Lung (tissue), 12 donors: ENCODE results near the gene C1QTNF5. TPM values are rescaled to one million over a fixed set of nuclear protein-coding genes. Genes with fewer than 3 reads are reported as not detected.

Experiments used
- ATAC-seq: fragments of 200-7000 bp; cut with Tn5 transposase; one replicate; pipeline ENCODE4 v1.9.1; 2020; ENCODE audit warnings: moderate number of reproducible peaks; ENCODE audit not compliant: insufficient read depth, low FRiP score
- DNase-seq, 3 donors: peaks; one replicate each; pipeline ENCODE4 v3.0.0-alpha.2; 2013 to 2017
- H3K27ac ChIP-seq, 2 donors: one replicate each; pipeline ENCODE4 v1.5.1; 2013; ENCODE audit warnings: mild to moderate bottlenecking in 2 of 2, moderate library complexity in 2 of 2, control low read depth in 1 of 2, inconsistent platforms in 1 of 2, low read depth in 1 of 2, low read length in 1 of 2
- H3K27me3 ChIP-seq, 3 donors: one replicate each; pipeline ENCODE4 v1.5.1; 2013; ENCODE audit warnings: low read length in 2 of 3; ENCODE audit not compliant: control insufficient read depth in 3 of 3, insufficient read depth in 3 of 3
- H3K36me3 ChIP-seq, 4 donors: one replicate each; pipeline ENCODE4 v1.5.1; 2013; ENCODE audit warnings: low read length in 4 of 4, mild to moderate bottlenecking in 1 of 4, moderate library complexity in 1 of 4; ENCODE audit not compliant: control insufficient read depth in 4 of 4, insufficient read depth in 4 of 4
- H3K4me1 ChIP-seq, 5 donors: one replicate each; pipeline ENCODE4 v1.5.1; 2013; ENCODE audit warnings: low read length in 5 of 5, mild to moderate bottlenecking in 2 of 5, moderate library complexity in 1 of 5; ENCODE audit not compliant: control insufficient read depth in 5 of 5, insufficient read depth in 5 of 5
- H3K4me3 ChIP-seq: one replicate; pipeline ENCODE4 v1.5.1; 2013; ENCODE audit warnings: mild to moderate bottlenecking, control low read depth, moderate library complexity
- H3K9ac ChIP-seq, 2 donors: one replicate each; pipeline ENCODE4 v1.5.1; 2013; ENCODE audit warnings: low read length in 2 of 2, control low read depth in 1 of 2; ENCODE audit not compliant: insufficient read depth in 1 of 2
- H3K9me3 ChIP-seq, 4 donors: one replicate each; pipeline ENCODE4 v1.5.1; 2013; ENCODE audit warnings: low read length in 3 of 4, mild to moderate bottlenecking in 1 of 4, moderate library complexity in 1 of 4; ENCODE audit not compliant: control insufficient read depth in 4 of 4, insufficient read depth in 3 of 4
- CTCF ChIP-seq: IDR thresholded peaks from 2 replicates; pipeline ENCODE4 v1.5.1; 2012; ENCODE audit warnings: mild to moderate bottlenecking; ENCODE audit errors: control extremely low read depth, extremely low read depth
- WGBS, 2 donors: extraction: QIAGEN DNeasy Blood & Tissue Kit; methylation state at CpG; one replicate each; pipeline ENCODE4 v1.1.7; 2013; 5-methylcytosine and 5-hydroxymethylcytosine counted together
- polyA plus RNA-seq, 2 donors: library from polyadenylated mRNA; stranded (reverse); fragments of 200-250 nt; gene quantifications; one replicate each; pipeline ENCODE4 v1.2.1, GENCODE V29; 2013
- total RNA-seq, 2 donors: library from RNA; depleted of rRNA in 1 of 2; stranded (reverse); fragments of >200 nt in 1 of 2; gene quantifications; one replicate each; pipeline ENCODE4 v1.2.1, GENCODE V29; 2014 to 2021
- donor health status: control.
- donor health status: control.
- donor health status: Bipolar disorder and iron deficiency.
- donor health status: healthy.
- donor health status: DM: yes; HTN: yes; CAD: no.

The C1QTNF5 gene
- total and polyA plus RNA-seq, 4 donors, result 20.2 to 34.9 (median 28.3) TPM

DNA sequence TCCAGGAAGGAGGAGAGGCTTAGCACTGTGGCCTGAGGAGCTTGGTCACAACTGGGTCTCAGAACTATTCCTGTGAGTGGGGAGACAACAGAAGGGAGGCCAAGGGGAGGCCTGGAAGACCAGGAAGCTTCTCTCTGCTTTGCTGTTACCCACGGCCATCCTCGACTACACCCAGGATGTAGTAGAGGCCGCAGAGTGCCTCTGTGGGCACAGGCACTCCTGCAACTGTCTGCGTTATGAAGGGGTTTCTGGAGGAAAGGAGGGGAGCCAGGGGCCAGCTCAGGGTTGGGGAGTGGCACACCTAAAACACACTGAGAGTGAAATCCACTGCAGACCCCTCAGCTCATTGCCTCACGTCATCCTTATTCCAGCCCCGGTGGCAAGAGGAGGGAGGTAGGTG, 9.6 kb upstream of the C1QTNF5 start:
- DNase-seq, result no peak

DNA sequence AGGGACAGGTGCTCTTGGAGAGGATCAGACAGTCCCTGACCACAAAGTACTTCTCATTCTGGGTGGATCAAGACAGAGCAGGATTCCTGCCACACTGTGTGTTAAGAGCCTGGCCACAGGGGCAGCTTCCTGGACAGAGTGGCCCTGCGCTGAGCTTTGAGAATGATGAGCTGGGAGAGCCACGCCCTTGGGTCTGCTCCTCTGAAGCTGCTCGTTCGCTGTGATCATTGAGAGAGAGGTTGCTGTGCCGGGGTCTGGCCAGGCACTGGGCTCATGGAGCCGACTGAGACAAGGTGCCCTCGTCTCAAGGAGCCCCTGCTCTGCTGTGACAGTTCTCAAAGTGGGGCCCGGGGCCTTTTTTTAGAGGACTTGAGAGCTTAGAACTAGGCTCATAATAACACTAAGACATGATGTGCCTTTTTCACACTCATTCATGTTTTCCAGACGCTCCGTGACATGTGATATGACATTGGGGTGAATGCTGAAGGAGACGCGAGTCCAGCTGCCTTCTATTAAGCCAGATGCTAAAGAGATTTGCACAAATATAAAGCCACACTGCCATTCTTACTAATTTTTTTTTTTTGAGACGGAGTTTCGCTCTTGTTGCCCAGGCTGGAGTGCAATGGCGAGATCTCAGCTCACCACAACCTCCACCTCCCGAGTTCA, 7.4 kb upstream of the C1QTNF5 start:
- Histone ChIP-seq H3K4me1 (peaks cover 0 to 4% (median 2%) of the 10 kb centered on the region in 5 donors), H3K9me3 (no peaks in the 10 kb centered on the region), H3K27ac (no peak overlapping the region), H3K36me3 (no peaks in the 10 kb centered on the region), H3K9ac (no peak overlapping the region), H3K4me3 (no peak overlapping the region), H3K27me3 (peaks cover 0 to 6% (median 0%) of the 10 kb centered on the region in 3 donors)
- ATAC-seq, result no peak
- no peak for TF ChIP-seq CTCF
- WGBS, 2 donors, result 77% methylated on average over 16 of the region's 16 CpGs
- DNase-seq, result no peak

More for the DNA sequence above, 9.6 kb upstream of the C1QTNF5 start:
- 68 to 69% methylated on average over 6 of the region's 6 CpGs for WGBS, 2 donors
- ATAC-seq, result no peak
- Histone ChIP-seq H3K27me3 (peaks cover 0 to 6% (median 0%) of the 10 kb centered on the region in 3 donors), H3K9me3 (no peaks in the 10 kb centered on the region), H3K36me3 (no peaks in the 10 kb centered on the region), H3K4me3 (no peak overlapping the region), H3K9ac (no peak overlapping the region), H3K4me1 (peaks cover 0 to 5% (median 2%) of the 10 kb centered on the region in 5 donors), H3K27ac (no peak overlapping the region)
- no peak for TF ChIP-seq CTCF

GRCh38 chr11:119347242-119347641, 6.6 kb upstream of the C1QTNF5 start:
- H3K27ac ChIP-seq, result no peak overlapping the region
- no peaks in the 10 kb centered on the region for H3K9me3 ChIP-seq
- H3K9ac ChIP-seq, result no peak overlapping the region
- no peak for TF ChIP-seq CTCF
- WGBS, 2 donors, result 82 to 98% methylated on average over 2 of the region's 2 CpGs
- DNase-seq (no peak), ATAC-seq (no peak)
- H3K4me3 ChIP-seq, result no peak overlapping the region
- peaks cover 0 to 6% (median 0%) of the 10 kb centered on the region in 3 donors for H3K27me3 ChIP-seq
- no peaks in the 10 kb centered on the region for H3K36me3 ChIP-seq
- H3K4me1 ChIP-seq, result no peaks in the 10 kb centered on the region

DNA sequence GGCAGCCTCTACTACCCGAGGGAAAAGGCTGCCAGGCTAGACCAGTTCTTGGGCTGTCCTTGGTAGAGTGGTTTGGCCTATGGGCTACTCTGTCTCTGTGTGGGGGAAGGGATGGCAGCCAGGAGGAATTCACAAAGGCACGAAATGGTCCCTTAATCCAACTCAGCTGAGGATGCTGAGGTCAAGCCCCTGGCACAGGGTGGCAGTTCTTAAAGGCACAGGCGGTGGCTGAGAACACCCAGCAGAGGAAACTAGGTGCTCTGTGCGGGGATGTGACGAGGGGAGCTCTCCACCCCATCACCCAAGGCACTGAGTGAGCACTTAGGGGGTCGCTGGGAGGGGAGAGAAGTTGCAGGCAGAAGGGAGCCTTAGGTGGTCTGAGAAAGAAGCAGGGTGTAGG, 5.9 kb upstream of the C1QTNF5 start, which contains the start of gene MFRP:
TSS of gene MFRP (minus strand) at position 101 of the 400 bp plus-strand sequence. CDS start 192 bp downstream, outside the sequence.
- TF ChIP-seq CTCF, result no peak
- 52 to 77% methylated on average over 6 of the region's 6 CpGs for WGBS, 2 donors
- Histone ChIP-seq H3K27ac (no peak within 1 kb of the TSS), H3K9me3 (no peaks in the 10 kb centered on the region), H3K27me3 (peaks cover 0 to 6% (median 0%) of the 10 kb centered on the region in 3 donors), H3K4me1 (no peaks in the 10 kb centered on the region), H3K4me3 (no peak within 1 kb of the TSS), H3K36me3 (no peaks in the 10 kb centered on the region), H3K9ac (no peak within 1 kb of the TSS)
- ATAC-seq (no peak), DNase-seq (no peak)
